GM12873 (cell line): ENCODE data around the gene SAMD11.

ENCODE experiments used
- TF ChIP-seq, protein P1 (sequence below): IDR thresholded peaks from 2 replicates; pipeline ENCODE4 v1.5.1; 2012; ENCODE audit warnings: low read depth, mild to moderate bottlenecking, moderate library complexity, low read length, control low read depth; ENCODE audit not compliant: insufficient read depth; ENCODE audit errors: missing control alignments

Gene SAMD11

DNA sequence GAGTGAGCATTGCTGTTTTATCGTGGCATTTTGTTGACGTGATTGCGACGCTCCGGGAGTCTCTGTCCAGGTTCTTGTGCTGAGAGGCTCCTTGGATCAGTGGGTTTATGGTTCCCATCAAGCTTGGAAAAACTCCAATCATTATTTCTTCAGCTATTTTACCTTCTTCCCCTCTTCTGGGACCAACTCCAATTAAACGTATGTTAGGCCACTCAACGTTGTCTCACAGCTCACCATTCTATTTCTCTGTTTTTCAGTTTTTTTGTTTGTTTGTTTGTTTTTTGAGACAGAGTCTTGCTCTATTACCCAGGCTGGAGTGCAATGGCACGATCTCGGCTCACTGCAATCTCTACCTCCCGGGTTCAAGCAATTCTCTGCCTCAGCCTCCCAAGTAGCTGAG lies 68.2 kb downstream of the SAMD11 start:
- TF ChIP-seq, protein P1, sequence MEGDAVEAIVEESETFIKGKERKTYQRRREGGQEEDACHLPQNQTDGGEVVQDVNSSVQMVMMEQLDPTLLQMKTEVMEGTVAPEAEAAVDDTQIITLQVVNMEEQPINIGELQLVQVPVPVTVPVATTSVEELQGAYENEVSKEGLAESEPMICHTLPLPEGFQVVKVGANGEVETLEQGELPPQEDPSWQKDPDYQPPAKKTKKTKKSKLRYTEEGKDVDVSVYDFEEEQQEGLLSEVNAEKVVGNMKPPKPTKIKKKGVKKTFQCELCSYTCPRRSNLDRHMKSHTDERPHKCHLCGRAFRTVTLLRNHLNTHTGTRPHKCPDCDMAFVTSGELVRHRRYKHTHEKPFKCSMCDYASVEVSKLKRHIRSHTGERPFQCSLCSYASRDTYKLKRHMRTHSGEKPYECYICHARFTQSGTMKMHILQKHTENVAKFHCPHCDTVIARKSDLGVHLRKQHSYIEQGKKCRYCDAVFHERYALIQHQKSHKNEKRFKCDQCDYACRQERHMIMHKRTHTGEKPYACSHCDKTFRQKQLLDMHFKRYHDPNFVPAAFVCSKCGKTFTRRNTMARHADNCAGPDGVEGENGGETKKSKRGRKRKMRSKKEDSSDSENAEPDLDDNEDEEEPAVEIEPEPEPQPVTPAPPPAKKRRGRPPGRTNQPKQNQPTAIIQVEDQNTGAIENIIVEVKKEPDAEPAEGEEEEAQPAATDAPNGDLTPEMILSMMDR = no peak

DNA sequence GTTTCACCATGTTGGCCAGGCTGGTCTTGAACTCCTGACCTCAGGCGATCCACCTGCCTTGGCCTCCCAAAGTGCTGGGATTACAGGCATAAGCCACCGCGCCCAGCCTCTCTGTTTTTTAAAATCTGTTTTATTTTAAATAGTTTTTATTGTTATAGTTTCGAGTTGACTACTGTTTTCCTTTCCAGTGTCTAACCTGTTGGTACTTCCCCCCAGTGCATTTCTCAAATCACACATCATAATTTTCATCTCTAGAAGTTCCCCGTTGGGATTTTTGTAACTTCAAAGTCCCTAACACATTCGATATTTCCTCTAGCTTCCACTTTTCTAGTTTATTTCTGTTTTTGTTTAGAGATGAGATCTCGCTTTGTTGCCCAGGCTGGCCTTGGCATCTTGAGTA lies 68.6 kb downstream of the SAMD11 start:
- TF ChIP-seq, protein P1 = no peak

DNA sequence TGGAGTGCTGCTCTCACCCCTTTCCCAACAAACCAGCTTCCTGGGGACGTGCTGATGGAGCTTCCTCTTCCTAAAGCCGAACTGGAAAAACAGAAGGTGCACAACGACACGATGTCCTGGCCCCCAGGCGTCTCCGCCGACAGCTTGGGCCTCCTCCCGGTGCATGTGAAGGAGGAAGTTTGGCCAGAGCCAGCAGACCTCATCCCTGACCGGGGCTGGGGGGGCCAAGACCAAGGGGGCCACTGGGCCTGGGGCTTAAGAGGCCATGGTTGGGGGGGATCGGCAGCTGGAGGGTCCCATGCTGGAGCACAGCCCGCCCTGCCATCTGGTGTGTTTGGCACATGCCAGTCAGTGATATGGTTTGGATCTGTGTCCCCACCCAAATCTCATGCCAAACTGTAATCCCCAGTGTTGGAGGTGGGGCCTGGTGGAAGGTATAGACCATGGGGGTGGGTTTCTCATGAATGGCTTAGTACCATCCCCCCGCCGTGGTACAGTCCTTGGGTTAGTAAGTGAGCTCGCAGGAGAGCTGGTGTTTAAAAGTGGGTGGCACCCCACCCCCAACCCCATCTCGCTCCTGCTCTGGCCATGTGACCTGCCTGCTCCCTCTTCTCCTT lies 69.8 kb downstream of the SAMD11 start:
- TF ChIP-seq, protein P1 = no peak
